ENCODE results near the gene TM9SF4.

The TM9SF4 gene

GRCh38 chr20:32144898-32145662, 35.6 kb downstream of the TM9SF4 start:
- no peak overlapping the region for H3K4me3 ChIP-seq (ENCODE audit: low read length)
- TF ChIP-seq CTCF (conservative IDR thresholded peaks at IDR 0.05; ENCODE audit: low read depth, low read length) = no peak
- no peak for DNase-seq (ENCODE audit: low read depth)

GRCh38 chr20:32149566-32150170, 40.2 kb downstream of the TM9SF4 start:
- no peak for DNase-seq (ENCODE audit: low read depth)
- H3K4me3 ChIP-seq (ENCODE audit: low read length) = no peak overlapping the region
- no peak for TF ChIP-seq CTCF (conservative IDR thresholded peaks at IDR 0.05; ENCODE audit: low read depth, low read length)

GRCh38 chr20:32150291-32150848, 40.9 kb downstream of the TM9SF4 start:
- DNase-seq (ENCODE audit: low read depth) = no peak
- no peak for TF ChIP-seq CTCF (conservative IDR thresholded peaks at IDR 0.05; ENCODE audit: low read depth, low read length)
- no peak overlapping the region for H3K4me3 ChIP-seq (ENCODE audit: low read length)

- no peak for TF ChIP-seq CTCF (conservative IDR thresholded peaks at IDR 0.05; ENCODE audit: low read depth, low read length)
- DNase-seq (ENCODE audit: low read depth) = no peak
- no peak overlapping the region for H3K4me3 ChIP-seq (ENCODE audit: low read length)
Observed at GRCh38 chr20:32152421-32153155, 43.1 kb downstream of the TM9SF4 start.

GRCh38 chr20:32153156-32153665, 43.7 kb downstream of the TM9SF4 start:
- no peak for TF ChIP-seq CTCF (conservative IDR thresholded peaks at IDR 0.05; ENCODE audit: low read depth, low read length)

GRCh38 chr20:32153771-32154170, 44.3 kb downstream of the TM9SF4 start:
- DNase-seq (ENCODE audit: low read depth) = no peak
- H3K4me3 ChIP-seq (ENCODE audit: low read length) = no peak overlapping the region
- TF ChIP-seq CTCF (conservative IDR thresholded peaks at IDR 0.05; ENCODE audit: low read depth, low read length) = no peak

More at GRCh38 chr20:32153156-32153665, 43.7 kb downstream of the TM9SF4 start:
- no peak for DNase-seq (ENCODE audit: low read depth)
- no peak overlapping the region for H3K4me3 ChIP-seq (ENCODE audit: low read length)
